HG03575 (cell line): Measurements from ENCODE around the gene KDM5C.

ENCODE experiments used
- ATAC-seq: cut with Tn5 transposase; IDR thresholded peaks from one replicate; pipeline ENCODE4 v1.9.1; 2021; ENCODE audit not compliant: unreplicated experiment, insufficient number of reproducible peaks, low FRiP score; ENCODE audit errors: extremely low read depth

The KDM5C gene

GRCh38 chrX:53253293-53254020 is 28.4 kb upstream of the KDM5C start:
- no peak for ATAC-seq

- no peak for ATAC-seq
Observed at GRCh38 chrX:53251307-53251706, 26.3 kb upstream of the KDM5C start.

- no peak for ATAC-seq
Observed at GRCh38 chrX:53250556-53250955, 25.5 kb upstream of the KDM5C start.

GRCh38 chrX:53249408-53250042 is 24.5 kb upstream of the KDM5C start:
- ATAC-seq = no peak

GRCh38 chrX:53247928-53248327 is 22.9 kb upstream of the KDM5C start:
- ATAC-seq = no peak

- ATAC-seq = no peak
Observed at GRCh38 chrX:53246231-53246630, 21.2 kb upstream of the KDM5C start.

GRCh38 chrX:53244610-53245009 is 19.6 kb upstream of the KDM5C start:
- no peak for ATAC-seq

GRCh38 chrX:53242310-53242709 is 17.3 kb upstream of the KDM5C start:
- no peak for ATAC-seq

GRCh38 chrX:53241558-53241957 is 16.6 kb upstream of the KDM5C start:
- no peak for ATAC-seq

GRCh38 chrX:53239474-53239873 is 14.5 kb upstream of the KDM5C start:
- ATAC-seq = no peak

- ATAC-seq = no peak
Observed at GRCh38 chrX:53237056-53237455, 12.0 kb upstream of the KDM5C start.

GRCh38 chrX:53236025-53236679 is 11.1 kb upstream of the KDM5C start:
- no peak for ATAC-seq

GRCh38 chrX:53235566-53235965 is 10.6 kb upstream of the KDM5C start:
- ATAC-seq = no peak

GRCh38 chrX:53234484-53234883 is 9.5 kb upstream of the KDM5C start:
- ATAC-seq = no peak

GRCh38 chrX:53233536-53233935 is 8.5 kb upstream of the KDM5C start:
- no peak for ATAC-seq

GRCh38 chrX:53230116-53230515 is 5.1 kb upstream of the KDM5C start:
- ATAC-seq = no peak

GRCh38 chrX:53227224-53227765 is 2.3 kb upstream of the KDM5C start:
- ATAC-seq = no peak

- ATAC-seq = no peak
Observed at GRCh38 chrX:53223955-53224859, 800 bp downstream of the KDM5C start.

GRCh38 chrX:53223068-53223693 is 1.8 kb downstream of the KDM5C start:
- no peak for ATAC-seq
